Ramos (cell line): ENCODE results near the gene MIEF1.

Experiments
- in situ Hi-C: fragments of 300-500 bp; cut with MboI; formaldehyde crosslinking; loops from one replicate; pipeline ENCODE4 v1.14.3; 2022; ENCODE audit warnings: low sequenced_read_pairs; ENCODE audit not compliant: unreplicated experiment

Gene MIEF1

DNA sequence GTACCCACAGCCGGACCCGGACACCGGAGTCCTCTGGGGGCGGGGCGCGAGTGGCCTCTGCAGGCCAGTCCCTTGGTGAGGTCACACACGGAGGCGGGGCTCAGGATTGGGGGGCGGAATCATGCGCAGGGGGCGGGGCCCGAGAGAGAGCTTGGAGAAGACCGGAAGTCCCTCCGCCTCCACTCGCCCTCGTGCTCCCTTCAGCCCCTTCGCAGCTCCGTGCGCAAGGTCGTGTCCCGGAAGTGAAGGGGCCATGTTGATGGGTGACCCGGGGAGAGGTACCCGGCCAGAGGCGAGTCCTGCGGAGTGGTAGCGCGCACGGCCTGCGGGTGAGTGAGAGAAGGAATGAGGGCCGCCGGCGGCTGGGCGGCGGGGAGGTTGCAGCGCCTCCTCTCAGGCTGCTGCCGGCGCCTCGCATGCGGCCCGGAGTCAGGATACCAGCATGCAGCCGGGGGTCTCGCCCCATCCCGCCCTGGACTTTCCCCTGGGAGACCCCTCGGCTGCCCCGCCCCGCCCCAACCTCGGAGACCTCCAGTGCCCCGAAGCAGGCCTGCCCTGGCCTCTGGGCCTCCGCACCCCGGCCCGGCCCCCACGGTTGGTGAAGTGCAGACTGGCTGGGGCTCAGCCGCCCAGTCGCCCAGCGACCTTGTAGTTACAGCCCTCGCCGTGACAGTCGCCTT, at the start of gene MIEF1:
Gene MIEF1 (plus strand): TSS at position 182 of the 680 bp plus-strand sequence. CDS start 9,005 bp downstream, outside the sequence.
- in situ Hi-C loops = loop anchor here (25.0 kb wide), 1 partner anchor 340 kb away; the partner anchor contains the start of gene CBX7

DNA sequence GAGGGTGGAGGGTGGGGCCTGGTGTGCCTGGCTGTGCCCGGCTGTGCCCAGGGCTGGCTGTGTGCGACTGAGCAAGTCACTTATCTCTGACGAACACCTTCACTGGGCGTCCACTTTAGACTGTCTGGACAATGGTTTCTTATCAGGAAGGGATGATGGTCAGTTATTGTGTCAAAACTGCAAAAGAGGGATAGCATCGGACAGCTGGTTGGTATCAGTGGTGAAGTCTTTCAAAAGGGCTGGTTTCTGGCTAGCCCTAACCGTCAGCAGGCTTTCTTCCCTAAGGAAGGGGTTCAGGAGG, 49.4 kb upstream of the MIEF1 start:
- in situ Hi-C loops = no loop called here

DNA sequence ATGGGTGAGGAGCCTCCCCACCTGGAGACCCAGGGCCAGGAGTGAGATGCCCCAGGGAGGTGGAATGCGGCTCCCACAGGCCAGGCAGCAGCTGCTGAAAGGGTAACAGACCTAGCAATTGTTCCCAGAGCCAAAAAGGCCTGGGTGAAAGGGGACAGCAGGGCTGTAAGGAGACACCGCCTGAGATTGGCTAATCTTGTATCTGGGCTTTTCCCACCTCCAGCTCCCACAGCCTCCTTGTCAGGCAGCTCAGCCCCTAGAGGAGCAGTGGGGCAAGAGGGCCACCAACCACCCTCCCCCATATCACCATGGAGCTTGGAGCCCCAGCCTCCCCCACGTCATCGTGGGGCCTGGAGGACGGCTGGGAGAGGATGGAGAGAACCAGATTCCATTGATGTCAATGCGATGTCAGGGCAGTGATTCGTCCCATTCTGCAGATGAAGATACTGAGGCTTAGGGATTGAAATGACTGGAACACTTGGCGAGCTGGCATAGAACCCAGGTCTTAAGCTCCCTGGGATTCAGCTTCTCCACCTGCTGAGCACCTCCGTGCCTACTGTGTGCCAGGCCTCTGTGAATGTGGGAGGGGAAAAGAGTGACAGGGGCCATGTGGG, 48.2 kb upstream of the MIEF1 start:
- in situ Hi-C loops = no loop called here

DNA sequence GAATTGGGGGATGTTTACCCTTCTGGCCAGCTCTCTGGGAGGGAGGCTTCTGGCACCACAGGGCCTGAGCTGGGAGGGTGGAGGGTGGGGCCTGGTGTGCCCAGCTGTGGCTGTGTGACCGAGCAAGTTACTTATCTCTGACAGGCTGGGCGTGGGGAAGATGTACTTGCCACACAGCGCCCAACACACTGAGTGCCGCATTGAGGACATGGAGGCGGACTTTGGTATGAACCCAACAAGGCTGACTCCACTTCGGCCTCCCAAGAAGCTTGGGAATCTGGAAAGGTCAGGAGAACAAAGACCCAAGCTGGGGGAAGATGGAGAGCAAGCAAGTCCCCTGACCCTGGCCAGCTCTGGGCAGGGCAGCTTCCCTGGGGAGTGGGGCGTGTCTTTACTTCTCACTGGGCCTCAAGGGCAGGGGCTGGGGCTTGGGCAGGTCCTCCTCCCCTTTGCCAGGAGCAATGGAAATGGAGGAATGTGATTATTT, 47.7 kb upstream of the MIEF1 start:
- in situ Hi-C loops = no loop called here

DNA sequence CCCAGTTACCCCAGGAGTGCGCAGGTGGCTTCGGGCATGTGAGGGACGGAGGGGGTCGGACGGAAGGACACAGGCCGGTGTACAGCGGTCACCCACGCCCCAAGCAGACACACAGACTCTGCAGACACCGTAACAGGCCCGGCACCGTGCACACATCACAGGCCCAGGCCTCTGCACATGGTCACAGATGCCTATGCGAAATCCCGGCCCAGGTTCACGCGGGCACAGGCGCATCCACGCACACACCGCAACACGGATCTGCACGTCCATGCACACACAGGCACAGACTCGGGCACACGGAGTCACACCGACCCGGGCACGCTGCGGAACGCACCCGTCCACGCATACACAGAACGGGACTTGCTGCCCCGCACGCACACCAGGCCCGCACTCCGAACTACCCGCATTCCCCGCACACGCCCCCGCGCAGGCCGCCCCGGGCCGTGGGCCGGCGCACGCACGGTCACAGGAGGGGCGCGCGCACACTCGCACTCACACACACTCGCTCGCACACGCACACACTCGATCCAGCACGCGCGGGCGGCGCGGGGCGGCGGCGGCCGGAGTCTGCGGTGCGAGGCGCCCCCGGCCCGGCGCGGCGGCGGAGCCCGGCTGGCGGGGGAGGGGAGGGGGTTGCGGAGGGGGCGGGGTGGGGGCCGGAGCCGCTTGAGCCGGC, 45.4 kb upstream of the MIEF1 start, which contains the start of gene MGAT3:
Gene MGAT3 (plus strand): TSS at position 491 of the 676 bp plus-strand sequence. CDS start 30,336 bp downstream, outside the sequence.
- in situ Hi-C loops = no loop called here

DNA sequence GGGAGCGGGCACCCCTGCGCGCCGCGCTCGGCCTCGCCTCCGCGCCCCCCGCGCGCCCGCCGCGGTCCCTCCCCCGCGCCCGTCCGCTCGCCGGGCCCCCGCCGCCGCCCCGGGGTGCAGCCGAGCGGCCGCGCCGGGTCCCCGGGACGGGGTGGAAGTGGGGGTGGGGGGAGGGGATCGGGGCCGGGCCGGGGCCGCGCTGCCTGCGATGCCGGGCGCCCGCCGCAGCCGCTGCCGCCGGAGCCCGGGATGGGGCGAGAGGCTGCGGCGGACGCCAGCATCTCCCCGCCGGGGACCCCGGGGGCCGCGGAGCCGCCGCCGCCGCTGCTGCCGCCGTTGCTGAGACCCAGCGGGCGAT, 44.9 kb upstream of the MIEF1 start:
- in situ Hi-C loops = no loop called here

DNA sequence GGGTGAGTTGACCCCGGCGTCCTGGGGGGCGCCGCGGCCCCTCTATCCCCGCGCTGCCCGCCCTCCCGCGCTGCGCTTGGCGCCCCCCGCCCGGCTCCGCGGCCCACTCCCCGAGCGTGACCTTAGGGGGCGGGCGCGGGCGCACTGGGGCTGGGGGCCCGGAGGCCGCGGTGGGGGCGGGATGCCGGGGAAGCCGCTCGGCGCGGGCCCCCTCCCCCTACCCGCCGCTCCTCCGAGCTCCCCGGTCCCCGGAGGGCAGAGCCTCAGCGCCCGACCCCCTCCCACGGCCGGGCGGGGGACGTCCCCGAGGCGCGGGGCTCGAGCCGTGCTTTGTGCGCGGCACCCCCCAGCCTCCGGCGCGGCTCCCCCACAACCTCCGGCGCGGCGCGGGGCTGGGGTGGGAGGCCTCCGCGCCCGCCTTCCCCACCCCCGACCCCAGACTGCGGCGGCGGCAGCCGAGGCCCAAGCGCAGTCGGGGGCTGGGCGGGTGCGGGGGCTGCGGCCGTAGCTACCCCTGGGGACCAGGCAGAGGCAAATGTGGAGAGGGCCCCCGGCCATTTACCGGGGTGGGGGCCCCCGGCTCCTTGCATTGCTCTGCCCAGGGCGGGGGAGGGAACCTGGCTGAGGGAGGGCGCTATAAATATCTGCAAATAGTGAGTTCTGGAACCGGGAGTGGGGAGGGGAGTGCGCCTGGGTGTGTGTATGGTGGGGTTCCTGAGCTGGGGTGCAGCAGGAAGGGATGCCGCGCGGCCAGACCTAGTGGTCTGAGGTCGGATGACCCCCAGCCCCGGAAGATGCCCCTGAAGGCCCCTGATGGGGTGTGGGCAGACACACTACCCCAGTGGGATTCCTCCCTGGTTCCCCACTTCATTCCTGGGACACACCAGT, 44.3 kb upstream of the MIEF1 start:
- in situ Hi-C loops = no loop called here

DNA sequence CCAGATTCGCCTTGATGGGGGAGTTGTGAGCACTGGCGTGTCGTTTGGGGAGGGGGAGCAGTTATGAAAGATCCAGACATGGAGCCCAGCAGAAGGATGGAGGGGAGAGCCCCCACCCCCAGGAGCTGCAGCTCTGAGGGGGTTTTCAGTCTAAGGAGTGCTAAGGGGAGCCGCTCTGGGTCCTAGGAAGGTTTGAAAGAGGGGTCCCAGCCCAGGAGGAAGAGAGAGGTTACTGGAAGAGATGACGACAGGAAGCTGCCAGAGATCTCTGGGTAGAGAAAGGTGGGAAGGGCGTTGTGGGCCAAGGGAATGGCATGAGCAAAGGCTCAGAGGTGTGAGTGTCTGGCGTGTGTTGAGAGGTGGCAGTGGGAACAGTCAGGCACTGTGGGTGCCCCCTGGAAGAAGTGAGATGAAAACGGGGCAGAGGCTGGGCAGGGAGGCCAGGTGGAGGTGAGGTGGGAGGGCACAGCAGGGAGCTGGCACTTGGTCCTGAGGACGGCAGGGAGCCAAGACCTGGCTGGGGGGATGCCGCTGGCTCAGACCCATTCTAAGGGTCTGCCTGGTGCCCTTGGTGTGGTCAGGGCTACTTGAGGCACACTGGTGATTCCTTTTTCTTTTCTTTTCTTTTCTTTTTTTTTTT, 43.5 kb upstream of the MIEF1 start:
- in situ Hi-C loops = no loop called here

DNA sequence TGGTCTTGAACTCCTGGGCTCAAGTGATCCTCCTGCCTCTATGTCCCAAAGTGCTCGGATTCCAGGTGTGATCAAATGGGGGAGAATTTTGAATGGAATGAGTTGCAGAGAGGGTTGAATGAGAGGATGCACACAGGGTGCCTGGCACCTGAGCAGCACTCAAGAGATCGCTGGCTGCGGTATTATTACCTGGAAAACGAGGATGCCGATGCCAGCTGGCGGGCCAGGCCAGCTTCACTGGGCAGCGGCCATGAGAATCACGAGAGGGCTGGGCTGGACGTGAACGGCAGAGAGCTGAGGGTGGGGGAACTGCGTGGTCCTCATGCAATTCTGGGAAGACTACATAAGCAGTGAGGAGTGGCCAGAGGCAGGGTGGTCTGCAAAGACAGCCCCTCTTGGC, 42.4 kb upstream of the MIEF1 start:
- in situ Hi-C loops = no loop called here

DNA sequence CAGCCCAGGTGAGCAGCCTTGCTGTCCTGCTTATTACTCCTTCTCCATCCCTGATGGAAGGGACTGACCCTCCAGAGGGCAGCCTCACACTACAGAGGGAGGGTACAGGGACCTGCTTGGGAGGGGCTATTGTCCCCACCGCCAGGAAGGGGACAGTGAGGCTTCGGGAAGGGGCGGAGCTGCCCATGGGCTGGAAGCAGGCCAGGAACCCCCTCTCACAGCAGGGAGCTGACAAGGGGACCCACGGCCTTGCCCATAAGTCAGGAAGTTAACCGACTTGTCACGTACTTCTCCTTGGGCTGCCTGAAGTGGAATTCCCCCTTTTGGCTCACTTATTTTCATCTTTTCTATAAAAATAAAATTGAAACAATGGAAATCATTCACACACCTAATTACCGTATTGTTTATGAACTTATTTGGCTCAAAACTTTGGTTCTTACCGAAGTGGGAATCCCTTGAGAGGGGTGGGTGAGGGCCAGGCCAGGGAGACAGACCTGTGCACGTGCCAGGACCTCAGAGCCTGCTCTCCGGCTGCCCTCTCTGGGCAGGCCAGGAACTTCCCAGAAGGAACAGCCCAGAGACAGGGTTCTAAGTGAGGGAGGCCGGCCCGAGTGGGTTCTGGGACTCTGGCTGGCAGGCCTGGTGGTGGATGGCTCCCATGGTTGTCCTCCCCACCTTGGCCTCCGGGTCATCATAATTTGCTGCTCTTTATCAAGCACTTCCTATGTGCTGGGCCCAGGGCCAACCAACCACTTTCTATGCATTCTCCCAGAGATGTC, 39.5 kb upstream of the MIEF1 start:
- in situ Hi-C loops = no loop called here

DNA sequence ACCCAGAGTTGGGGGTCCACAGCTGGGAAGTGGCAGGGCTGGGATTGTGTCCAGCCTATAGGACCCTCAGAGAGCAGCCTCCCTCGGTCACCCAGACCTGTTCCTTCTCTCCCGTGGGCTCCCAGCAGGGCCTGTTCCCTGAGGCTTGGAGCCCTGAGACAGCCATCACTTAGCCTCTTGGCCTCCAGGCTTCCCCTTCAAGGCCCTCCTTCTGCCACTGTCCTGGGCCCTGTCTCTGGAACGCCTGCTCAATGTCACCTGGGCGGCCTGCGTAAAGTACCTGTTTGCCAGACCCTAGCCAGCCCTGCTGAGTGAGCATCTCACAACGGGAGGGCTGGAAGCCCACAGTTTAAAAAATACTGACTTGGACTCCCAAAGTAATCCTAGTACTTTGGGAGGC, 38.8 kb upstream of the MIEF1 start:
- in situ Hi-C loops = no loop called here

DNA sequence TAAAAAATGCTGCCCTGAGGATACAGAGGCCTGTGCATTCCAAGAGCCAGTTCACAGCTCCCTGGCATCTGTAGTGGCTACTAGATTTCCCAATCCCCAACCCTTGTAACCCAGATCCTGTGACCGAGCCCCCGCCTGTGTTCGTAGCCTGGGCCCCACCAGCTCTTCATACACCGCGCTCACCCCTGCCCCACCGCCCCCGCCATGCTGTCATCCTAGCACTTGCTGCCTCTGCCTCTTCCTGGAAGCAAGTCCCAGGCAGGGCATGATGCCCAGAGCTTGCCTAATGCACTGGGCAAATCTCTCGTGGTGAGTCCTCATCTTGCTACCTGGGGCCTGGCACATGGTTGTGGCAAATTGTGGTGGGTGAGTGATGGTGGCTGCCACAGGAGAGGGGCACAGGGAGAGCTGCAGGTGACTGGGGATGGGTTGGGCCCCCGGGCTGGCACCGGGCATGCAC, 38.1 kb upstream of the MIEF1 start:
- in situ Hi-C loops = no loop called here

DNA sequence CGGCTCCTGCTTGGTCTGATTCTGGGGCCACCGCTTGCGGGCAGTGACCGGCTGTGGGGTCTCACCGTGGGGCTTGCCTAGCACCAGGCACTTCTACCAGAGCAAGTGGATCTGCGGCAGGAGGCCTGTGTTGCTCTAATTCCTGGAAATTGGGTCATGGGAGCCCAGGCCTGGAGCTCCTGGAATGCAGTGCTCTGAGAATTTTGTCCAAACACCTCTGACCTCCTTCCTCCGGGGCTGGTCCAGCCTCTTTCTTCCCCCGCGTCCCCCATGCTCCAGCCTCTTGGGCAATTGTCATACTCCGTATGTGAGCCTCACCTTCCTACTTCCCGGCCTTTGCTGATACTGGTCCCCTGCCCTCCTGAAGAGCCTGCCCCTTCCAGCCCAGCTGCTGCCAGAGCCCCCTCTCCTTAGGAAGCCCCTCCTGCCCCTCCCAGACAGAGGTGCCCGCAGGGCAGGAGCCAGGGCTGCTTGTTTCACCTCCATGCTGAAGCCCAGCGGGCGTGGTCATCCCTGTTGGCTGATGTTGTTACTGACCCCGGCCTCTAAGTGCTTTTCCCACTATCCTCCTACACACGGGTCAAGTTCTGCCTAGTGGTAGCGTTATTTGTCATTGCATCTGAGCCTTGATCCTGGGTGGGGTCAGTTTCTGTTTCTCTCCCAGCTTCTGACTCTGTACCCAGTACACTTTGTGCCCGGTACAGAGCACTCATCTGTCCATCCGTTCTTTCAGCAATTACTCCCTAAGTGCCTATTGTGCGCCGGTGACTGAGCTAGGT, 35.7 kb upstream of the MIEF1 start:
- in situ Hi-C loops = no loop called here

DNA sequence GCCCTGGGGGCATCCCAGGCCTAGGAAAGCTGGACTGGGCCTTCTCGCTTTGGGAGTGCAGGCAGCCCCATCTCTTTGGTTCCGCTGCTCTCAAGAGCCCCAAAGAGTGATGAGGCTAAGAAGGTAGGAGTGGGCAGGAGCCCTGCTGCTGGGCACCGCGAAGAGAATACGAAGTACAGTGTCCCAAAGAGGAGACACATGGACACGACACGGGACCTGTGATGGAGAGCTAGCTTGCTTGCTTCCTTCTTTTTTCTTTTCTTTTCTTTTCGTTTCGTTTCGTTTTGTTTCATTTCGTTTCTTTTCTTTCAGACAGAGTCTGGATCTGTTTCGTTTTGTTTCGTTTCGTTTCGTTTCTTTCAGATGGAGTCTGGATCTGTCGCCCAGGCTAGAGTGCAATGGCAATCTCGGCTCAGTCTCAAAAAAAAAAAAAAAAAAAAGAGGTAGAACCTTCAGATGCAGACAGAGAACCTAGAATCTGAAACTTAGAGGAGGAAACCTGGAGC, 34.6 kb upstream of the MIEF1 start:
- in situ Hi-C loops = no loop called here

DNA sequence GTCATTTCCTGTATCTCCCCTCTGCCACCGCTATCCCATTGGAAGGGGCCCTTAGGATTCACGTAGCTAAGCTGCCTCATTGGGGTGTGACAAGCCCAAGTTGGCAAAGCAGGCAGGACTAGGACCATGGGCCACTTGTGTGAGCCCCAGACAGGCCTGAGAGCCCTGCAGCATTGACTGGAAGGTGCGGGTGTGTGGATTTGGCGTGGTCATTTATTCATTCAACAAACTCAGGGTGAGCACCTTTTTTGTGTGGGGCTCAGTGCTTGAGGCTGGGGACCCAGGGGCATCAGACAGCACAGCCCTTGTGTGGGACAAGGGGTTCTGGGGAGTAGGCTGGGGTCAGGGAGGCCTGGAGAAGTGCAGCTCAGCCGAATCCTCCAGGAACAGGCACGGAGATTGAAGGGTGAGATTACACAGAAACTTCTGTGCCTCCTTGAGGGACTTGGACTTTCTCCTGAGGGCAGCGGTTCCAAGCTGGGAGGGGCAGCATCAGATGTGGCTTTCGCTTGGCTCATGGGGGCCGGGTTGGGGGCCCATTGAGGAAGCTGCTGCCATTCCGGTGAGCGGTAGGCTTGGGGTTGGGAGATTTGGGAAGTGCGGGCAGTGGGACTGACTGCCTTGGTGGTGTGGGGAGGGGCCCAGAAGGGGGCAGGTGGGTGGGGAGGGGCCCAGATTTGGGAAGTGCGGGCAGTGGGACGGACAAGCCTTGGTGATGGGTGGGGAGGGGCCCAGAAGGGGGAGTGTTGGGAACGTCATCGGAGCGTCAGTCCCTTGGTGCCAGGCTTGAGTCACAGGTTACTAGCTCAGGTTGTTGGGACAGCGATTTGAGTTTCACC, 33.4 kb upstream of the MIEF1 start:
- in situ Hi-C loops = no loop called here

DNA sequence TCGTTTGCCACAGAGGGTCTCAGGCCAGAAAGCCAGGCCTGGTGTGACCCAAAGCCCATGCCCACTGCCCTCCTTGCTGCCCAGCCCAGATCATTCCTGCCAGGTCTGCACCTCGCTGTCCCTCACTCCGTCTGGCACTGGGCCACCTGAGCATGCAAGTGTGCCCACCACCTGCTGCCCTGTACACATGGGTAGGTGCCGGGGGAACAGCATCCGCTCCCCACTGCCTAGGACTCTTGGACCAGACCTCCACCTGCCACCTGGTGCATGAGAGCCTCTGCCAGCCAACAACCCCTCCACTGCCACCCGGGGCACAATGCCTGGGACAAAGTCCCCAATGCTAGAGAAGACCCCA, 32.8 kb upstream of the MIEF1 start:
- in situ Hi-C loops = no loop called here

DNA sequence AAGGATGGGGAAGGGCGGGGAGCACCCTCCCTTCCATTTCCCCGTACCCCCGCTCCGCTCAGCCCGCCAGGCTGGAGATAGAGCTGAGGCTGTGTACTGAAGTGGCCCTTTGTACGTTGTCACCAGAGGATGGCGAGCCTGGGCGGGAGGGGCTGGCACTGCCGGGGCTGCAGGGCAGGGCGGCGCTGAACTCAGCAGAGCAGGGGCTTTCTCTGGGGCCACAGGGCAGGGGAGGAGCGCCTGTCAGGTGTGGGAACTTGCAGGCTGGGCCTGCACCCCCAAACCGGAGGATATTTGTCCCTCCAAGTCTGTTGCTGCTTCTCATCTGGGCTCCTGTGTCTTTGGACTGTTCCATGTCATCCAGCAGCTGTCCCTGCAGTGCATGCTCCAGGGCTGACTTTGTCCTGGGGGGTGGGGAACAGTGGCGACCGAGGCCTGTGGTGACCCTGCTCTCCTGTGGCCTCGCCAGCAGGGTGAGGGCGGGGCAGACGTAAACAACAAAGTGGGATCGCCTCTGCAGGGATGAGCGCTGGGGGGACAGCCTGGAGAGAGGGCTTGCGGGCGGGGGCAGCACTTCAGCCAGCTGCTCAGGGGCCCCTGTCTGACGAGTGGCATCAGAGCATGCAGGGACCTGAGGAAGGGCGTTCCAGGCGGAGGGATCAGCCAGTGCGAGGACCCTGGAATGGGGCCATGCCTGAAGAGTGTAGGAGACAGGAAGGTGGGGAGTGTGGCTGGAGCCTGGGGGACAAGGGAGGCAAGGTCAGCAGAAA, 32.2 kb upstream of the MIEF1 start:
- in situ Hi-C loops = no loop called here
